Stomach (tissue), 9 donors: ENCODE data around the gene SCN4A. TPM values are rescaled to one million over a fixed set of nuclear protein-coding genes. Genes with fewer than 3 reads are reported as not detected.

Experiments
- DNase-seq, 2 donors: peaks; one replicate each; pipeline versions ENCODE4 v3.0.0 to v3.0.0-alpha.2; 2013 to 2019
- H3K27ac ChIP-seq, 5 donors: fragments of 200-600 bp in 4 of 5; sonication (generic) in 4 of 5; one replicate each; pipeline ENCODE4 v1.5.1; 2013 to 2019; ENCODE audit warnings: mild to moderate bottlenecking in 1 of 5, moderate library complexity in 1 of 5
- H3K27me3 ChIP-seq, 3 donors: fragments of 200-600 bp; sonication (generic); one replicate each; pipeline ENCODE4 v1.5.1; 2017 to 2019; ENCODE audit warnings: mixed run types in 1 of 3
- H3K36me3 ChIP-seq, 4 donors: fragments of 200-600 bp; sonication (generic); 1 replicate in 3 of 4; 2 replicates in 1 of 4; pipeline ENCODE4 v1.5.1; 2016 to 2019
- H3K4me1 ChIP-seq, 4 donors: fragments of 200-600 bp; sonication (generic); one replicate each; pipeline ENCODE4 v1.5.1; 2016 to 2019
- H3K4me3 ChIP-seq, 4 donors: fragments of 200-600 bp; sonication (generic) in 3 of 4; one replicate each; pipeline ENCODE4 v1.5.1; 2016 to 2019; ENCODE audit warnings: mild to moderate bottlenecking in 1 of 4
- H3K9me3 ChIP-seq, 4 donors: fragments of 200-600 bp; sonication (generic); one replicate each; pipeline ENCODE4 v1.5.1; 2016 to 2019
- CTCF ChIP-seq, 7 experiments: fragments of 450-650 bp in 4 of 7; fragments of 200-600 bp in 3 of 7; sonication (generic) in 3 of 7; IDR thresholded peaks; one replicate each; pipeline ENCODE4 v1.5.1; 2016 to 2019; ENCODE audit warnings: antibody characterized with exemption in 7 of 7, control low read depth in 2 of 7, mild to moderate bottlenecking in 1 of 7
- EP300 ChIP-seq: sonication (generic); formaldehyde crosslinking; IDR thresholded peaks from one replicate; pipeline ENCODE4 v1.6.1; 2017; ENCODE audit warnings: antibody characterized with exemption
- POLR2A ChIP-seq, 4 donors: fragments of 450-650 bp; IDR thresholded peaks; one replicate each; pipeline ENCODE4 v1.6.1; 2016; ENCODE audit warnings: antibody characterized with exemption in 4 of 4, control low read depth in 2 of 4, mild to moderate bottlenecking in 1 of 4, moderate library complexity in 1 of 4
- POLR2AphosphoS5 ChIP-seq, 3 donors: sonication (generic); formaldehyde crosslinking; IDR thresholded peaks; one replicate each; pipeline ENCODE4 v1.6.1; 2016; ENCODE audit warnings: antibody characterized with exemption in 3 of 3
- WGBS, 5 donors: extraction: QIAGEN DNeasy Blood & Tissue Kit in 3 of 5; methylation state at CpG; one replicate each; pipeline versions ENCODE4 v1.1.5 to v1.1.7; 2013 to 2018; 5-methylcytosine and 5-hydroxymethylcytosine counted together
- intact Hi-C: fragments of 100-400 bp; cut with DNase I; formaldehyde crosslinking; loops from one replicate; pipeline ENCODE4 v1.15.1; 2023; ENCODE audit warnings: low total_unique reads
- polyA plus RNA-seq, 3 donors: library from polyadenylated mRNA; stranded (reverse); fragments of 200-250 nt; gene quantifications; one replicate each; pipeline ENCODE4 v1.2.3, GENCODE V29; 2013
- total RNA-seq, 5 donors: library from RNA; depleted of rRNA; stranded (reverse); fragments of >200 nt; gene quantifications; one replicate each; pipeline versions ENCODE4 v1.1.0 to v1.2.3, GENCODE V29; 2014 to 2016
- donor health status: healthy with polysubstance abuse.
- donor health status: Bipolar disorder and iron deficiency.
- donor health status: healthy.

Gene SCN4A
- total and polyA plus RNA-seq, 8 donors = 0.05 to 2.7 (median 0.74) TPM; not detected in 2

- no peak for DNase-seq
- TF ChIP-seq EP300 (no peak), CTCF (IDR thresholded peaks at IDR 0.05) (no peak), POLR2A (IDR thresholded peaks at IDR 0.05) (no peak), POLR2AphosphoS5 (IDR thresholded peaks at IDR 0.05) (no peak)
- WGBS, 5 donors = 71 to 86% (median 79%) methylated on average over 11 of the region's 11 CpGs
- H3K9me3 ChIP-seq = no peaks in the 10 kb centered on the region
- intact Hi-C loops = no loop called here
- no peaks in the 10 kb centered on the region for H3K27me3 ChIP-seq
- H3K27ac ChIP-seq = no peak overlapping the region
- H3K4me1 ChIP-seq = peaks cover 0 to 4% (median 1%) of the 10 kb centered on the region in 4 donors
- no peak overlapping the region for H3K4me3 ChIP-seq
- no peaks in the 10 kb centered on the region for H3K36me3 ChIP-seq
Observed at GRCh38 chr17:63966646-63967264, 6.0 kb downstream of the SCN4A start.

- 73 to 85% (median 83%) methylated on average over 4 of the region's 4 CpGs for WGBS, 5 donors
- no peak for TF ChIP-seq CTCF (IDR thresholded peaks at IDR 0.05)
- TF ChIP-seq POLR2A (IDR thresholded peaks at IDR 0.05) = no peak
- no peak for TF ChIP-seq EP300
- no peak for TF ChIP-seq POLR2AphosphoS5 (IDR thresholded peaks at IDR 0.05)
- intact Hi-C loops = no loop called here
- peaks cover 0 to 15% (median 8%) of the 10 kb centered on the region in 4 donors for H3K4me1 ChIP-seq
- peak overlapping the region in 4 of 5 donors; percentile 39 to 73 (median 60) for H3K27ac ChIP-seq
- H3K9me3 ChIP-seq = no peaks in the 10 kb centered on the region
- no peaks in the 10 kb centered on the region for H3K36me3 ChIP-seq
- H3K27me3 ChIP-seq = no peaks in the 10 kb centered on the region
- H3K4me3 ChIP-seq = no peak overlapping the region
- DNase-seq = no peak
Observed at GRCh38 chr17:63963123-63963522, 9.6 kb downstream of the SCN4A start.

GRCh38 chr17:63962298-63962744, 10.4 kb downstream of the SCN4A start:
- H3K4me1 ChIP-seq = peaks cover 0 to 15% (median 8%) of the 10 kb centered on the region in 4 donors
- TF ChIP-seq CTCF (IDR thresholded peaks at IDR 0.05) = no peak
- TF ChIP-seq EP300 = no peak
- TF ChIP-seq POLR2AphosphoS5 (IDR thresholded peaks at IDR 0.05) = no peak
- TF ChIP-seq POLR2A (IDR thresholded peaks at IDR 0.05) = no peak
- H3K36me3 ChIP-seq = no peaks in the 10 kb centered on the region
- H3K9me3 ChIP-seq = no peaks in the 10 kb centered on the region
- H3K4me3 ChIP-seq = no peak overlapping the region
- H3K27me3 ChIP-seq = no peaks in the 10 kb centered on the region
- DNase-seq = no peak
- WGBS, 5 donors = 54 to 76% (median 61%) methylated on average over 9 to 10 of the region's 10 CpGs
- peak overlapping the region; percentile 16 to 73 (median 51) for H3K27ac ChIP-seq
- intact Hi-C loops = no loop called here

GRCh38 chr17:63961355-63962212, 11.1 kb downstream of the SCN4A start:
- Histone ChIP-seq H3K27me3 (no peaks in the 10 kb centered on the region), H3K4me3 (peak overlapping the region; percentile 15 to 22 (median 18)), H3K9me3 (no peaks in the 10 kb centered on the region), H3K27ac (peak overlapping the region in 4 of 5 donors; percentile 20 to 73 (median 60)), H3K36me3 (no peaks in the 10 kb centered on the region), H3K4me1 (peaks cover 0 to 15% (median 8%) of the 10 kb centered on the region in 4 donors)
- DNase-seq = peak; percentile 44 to 80
- TF ChIP-seq POLR2AphosphoS5 (IDR thresholded peaks at IDR 0.05) (no peak), EP300 (no peak), CTCF (IDR thresholded peaks at IDR 0.05) (no peak), POLR2A (IDR thresholded peaks at IDR 0.05) (no peak)
- intact Hi-C loops = no loop called here
- WGBS, 5 donors = 15 to 19% (median 17%) methylated on average over 35 to 37 of the region's 37 CpGs
